ENCODE results near the gene GPR35.

DNA sequence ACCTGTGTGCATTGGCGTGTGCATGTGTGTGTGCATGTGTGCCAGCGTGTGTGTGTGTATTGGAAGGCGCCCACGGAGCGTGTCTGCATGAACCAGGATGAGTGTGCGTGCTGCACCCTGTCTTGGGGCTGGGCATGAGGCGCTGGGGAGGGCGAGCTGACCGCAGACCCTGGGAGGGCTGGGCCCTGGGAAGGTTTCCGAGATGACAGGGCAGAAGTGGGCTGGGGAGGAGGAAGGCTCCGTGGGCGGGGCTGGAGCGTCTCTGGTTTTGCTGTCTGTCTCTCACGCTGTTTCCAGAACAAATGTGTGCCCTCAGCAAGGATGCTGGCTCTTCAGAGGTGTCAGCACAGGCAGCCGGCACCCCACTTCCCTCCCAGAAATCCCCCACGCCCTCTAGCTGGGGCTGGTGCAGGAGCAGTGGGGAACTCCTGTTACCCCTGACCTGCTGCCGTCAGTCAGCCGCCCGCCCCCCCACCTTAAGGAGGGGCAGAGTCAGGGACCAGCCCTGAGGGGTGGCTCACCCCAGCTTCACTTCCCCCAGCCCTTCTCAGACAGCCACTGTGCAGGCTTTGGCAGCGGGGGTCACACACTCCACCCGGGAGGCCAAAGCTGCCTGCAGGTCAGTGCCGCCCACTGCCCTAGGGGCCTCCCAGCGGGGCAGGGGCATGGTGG, at the start of gene GPR35:
- TF ChIP-seq, protein P1, sequence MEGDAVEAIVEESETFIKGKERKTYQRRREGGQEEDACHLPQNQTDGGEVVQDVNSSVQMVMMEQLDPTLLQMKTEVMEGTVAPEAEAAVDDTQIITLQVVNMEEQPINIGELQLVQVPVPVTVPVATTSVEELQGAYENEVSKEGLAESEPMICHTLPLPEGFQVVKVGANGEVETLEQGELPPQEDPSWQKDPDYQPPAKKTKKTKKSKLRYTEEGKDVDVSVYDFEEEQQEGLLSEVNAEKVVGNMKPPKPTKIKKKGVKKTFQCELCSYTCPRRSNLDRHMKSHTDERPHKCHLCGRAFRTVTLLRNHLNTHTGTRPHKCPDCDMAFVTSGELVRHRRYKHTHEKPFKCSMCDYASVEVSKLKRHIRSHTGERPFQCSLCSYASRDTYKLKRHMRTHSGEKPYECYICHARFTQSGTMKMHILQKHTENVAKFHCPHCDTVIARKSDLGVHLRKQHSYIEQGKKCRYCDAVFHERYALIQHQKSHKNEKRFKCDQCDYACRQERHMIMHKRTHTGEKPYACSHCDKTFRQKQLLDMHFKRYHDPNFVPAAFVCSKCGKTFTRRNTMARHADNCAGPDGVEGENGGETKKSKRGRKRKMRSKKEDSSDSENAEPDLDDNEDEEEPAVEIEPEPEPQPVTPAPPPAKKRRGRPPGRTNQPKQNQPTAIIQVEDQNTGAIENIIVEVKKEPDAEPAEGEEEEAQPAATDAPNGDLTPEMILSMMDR (IDR thresholded peaks at IDR 0.05), result no peak
- no peak for TF ChIP-seq POLR2A (IDR thresholded peaks at IDR 0.05)
